Left cardiac atrium (tissue), 4 donors: ENCODE data around the gene CRB1. TPM values are rescaled to one million over a fixed set of nuclear protein-coding genes. Genes with fewer than 3 reads are reported as not detected.

ENCODE experiments used
- ATAC-seq, 2 donors: fragments of 200-7000 bp; cut with Tn5 transposase; one replicate each; pipeline ENCODE4 v1.9.1; 2020; ENCODE audit warnings: mild to moderate bottlenecking in 2 of 2, moderate library complexity in 2 of 2
- DNase-seq: peaks from one replicate; pipeline ENCODE4 v3.0.0-alpha.2; 2020
- intact Hi-C, 2 donors: fragments of 100-400 bp; cut with DNase I; formaldehyde crosslinking; loops; one replicate each; pipeline versions ENCODE4 v1.14.1 to v1.15.1; 2022 to 2023
- total RNA-seq, 2 donors: library from RNA; stranded (reverse); fragmentation: NEBNext Ultra II Directional; extraction: Animal tissue kit (Norgen Biotek cat#: 25700); gene quantifications; one replicate each; pipeline ENCODE4 v1.2.1, GENCODE V29; 2021
- donor health status: DM: no; HTN: yes; CAD: no.
- donor health status: DM: no; HTN: yes; CAD: no; lungs with severe emphysema.
- donor health status: DM: yes; HTN: yes; CAD: no.
- donor health status: Dilated cardiomyopathy.

Gene CRB1
- total RNA-seq, 2 donors from 2014 or later = 0.26 to 0.38 TPM

- intact Hi-C loops = no loop called here
- ATAC-seq (no peak), DNase-seq (no peak)
Measured at GRCh38 chr1:197287863-197288262, 19.8 kb downstream of the CRB1 start.

DNA sequence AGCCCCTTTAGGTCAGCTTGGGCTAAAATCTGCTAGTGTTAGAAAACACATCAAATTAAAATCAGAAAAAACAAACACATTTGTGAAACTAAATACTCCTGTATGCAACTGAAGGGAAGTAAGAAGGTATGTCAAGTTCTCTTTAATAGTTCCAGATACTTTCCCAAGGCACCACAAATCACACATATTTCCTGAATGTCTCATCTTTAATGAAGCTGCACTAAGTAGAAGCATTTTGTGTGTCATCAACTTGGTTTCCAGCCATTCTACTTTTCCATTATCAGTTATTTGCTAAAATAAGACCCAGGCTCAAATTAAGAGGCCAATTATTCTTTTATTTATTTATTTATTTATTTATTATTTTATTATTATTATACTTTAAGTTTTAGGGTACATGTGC is 34.7 kb downstream of the CRB1 start:
- intact Hi-C loops = no loop called here
- ATAC-seq = no peak

DNA sequence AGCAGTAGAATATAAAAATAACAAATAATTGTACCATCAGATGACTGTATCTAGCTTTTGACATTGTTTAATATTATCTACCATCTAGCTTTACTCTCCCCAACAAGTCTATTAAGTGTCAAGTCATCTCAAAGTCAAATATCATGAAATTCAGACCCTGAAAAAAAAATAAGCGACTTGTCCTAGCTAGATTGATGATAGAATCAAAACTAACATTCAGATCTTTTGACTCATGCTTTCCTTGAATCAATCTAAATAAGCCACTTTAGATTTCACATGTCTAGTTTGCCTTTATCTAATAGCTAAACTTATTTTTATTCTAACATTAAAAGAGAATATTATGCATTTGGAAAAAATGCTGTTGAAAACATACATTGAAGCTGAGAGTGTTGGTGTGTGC is 35.4 kb downstream of the CRB1 start:
- no peak for ATAC-seq

More for the DNA sequence above, 34.7 kb downstream of the CRB1 start:
- no peak for DNase-seq

GRCh38 chr1:197304638-197305200 is 36.7 kb downstream of the CRB1 start:
- ATAC-seq (no peak), DNase-seq (no peak)
- intact Hi-C loops = no loop called here

More for the DNA sequence above, 35.4 kb downstream of the CRB1 start:
- DNase-seq = no peak
- intact Hi-C loops = no loop called here

DNA sequence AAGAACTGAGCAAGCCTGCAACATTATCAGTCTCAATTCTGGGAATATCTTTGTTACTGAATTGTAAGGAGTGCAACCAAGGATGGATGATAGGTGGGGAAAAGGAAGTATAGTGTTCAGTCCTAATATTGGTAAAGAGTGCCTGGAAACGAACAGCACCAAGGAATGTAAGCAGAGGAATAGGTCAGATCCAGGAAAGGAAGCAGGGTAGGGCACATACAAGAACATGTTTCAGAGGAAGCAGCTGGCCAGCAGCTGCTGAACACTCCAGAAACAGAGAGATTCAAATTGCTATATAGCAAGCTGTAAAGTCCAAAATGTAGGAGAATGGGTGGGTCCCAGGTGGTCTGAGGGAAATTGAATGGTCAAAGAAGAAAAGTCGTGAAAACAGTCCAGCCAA is 37.9 kb downstream of the CRB1 start:
- DNase-seq (no peak), ATAC-seq (no peak)
- intact Hi-C loops = no loop called here

GRCh38 chr1:197306381-197307062 is 38.5 kb downstream of the CRB1 start:
- no peak for ATAC-seq
- no peak for DNase-seq
- intact Hi-C loops = no loop called here

DNA sequence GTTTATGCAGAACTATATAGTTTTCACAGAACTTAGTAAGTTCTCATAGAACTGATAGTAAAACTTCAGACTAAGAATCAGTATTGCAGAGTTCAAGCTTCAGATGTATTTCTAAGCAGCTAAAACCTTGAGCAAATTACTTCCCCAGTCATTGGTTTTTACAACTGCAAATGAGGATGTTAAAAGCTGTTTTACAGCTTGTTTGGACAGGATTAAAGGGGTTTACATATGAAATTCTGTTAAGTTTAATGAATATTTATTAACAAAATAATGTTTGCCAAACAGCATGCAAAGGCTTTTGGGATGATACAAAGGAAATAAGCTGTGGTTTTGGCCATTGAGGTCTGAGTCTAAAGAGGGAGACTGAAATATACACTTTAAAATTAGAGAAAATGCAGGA is 39.1 kb downstream of the CRB1 start:
- intact Hi-C loops = no loop called here
- ATAC-seq = no peak
- DNase-seq = no peak

GRCh38 chr1:197307551-197307950 is 39.5 kb downstream of the CRB1 start:
- intact Hi-C loops = no loop called here

GRCh38 chr1:197311081-197311480 is 43.0 kb downstream of the CRB1 start:
- no peak for DNase-seq
- ATAC-seq = no peak
- intact Hi-C loops = no loop called here

More at GRCh38 chr1:197307551-197307950, 39.5 kb downstream of the CRB1 start:
- DNase-seq (no peak), ATAC-seq (no peak)

GRCh38 chr1:197312163-197312562 is 44.1 kb downstream of the CRB1 start:
- intact Hi-C loops = no loop called here
- no peak for ATAC-seq
- DNase-seq = no peak

DNA sequence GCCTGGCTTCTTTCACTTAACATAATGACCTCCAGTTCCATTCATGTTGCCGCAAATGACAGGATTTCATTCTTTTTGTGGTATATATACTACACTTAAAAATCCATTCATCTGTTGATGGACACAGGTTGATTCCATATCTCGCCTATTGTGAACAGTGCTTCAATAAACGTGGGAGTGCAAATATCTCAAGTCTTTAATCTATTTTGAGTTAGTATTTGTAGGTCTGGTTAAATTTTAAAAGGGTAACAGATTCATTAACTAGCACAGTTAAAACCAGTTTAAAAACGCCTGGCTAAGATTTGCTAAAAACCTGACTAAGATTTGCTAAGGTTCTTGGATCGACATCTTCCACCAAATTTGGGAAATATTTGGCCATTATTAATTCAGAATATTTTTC is 45.7 kb downstream of the CRB1 start:
- ATAC-seq (no peak), DNase-seq (no peak)
- intact Hi-C loops = no loop called here

- ATAC-seq (no peak), DNase-seq (no peak)
- intact Hi-C loops = no loop called here
Measured at GRCh38 chr1:197314682-197315081, 46.6 kb downstream of the CRB1 start.

- DNase-seq (no peak), ATAC-seq (no peak)
- intact Hi-C loops = no loop called here
Measured at GRCh38 chr1:197319631-197320030, 51.6 kb downstream of the CRB1 start.

- intact Hi-C loops = no loop called here
- ATAC-seq (peak; percentile 56 to 92), DNase-seq (no peak)
Measured at GRCh38 chr1:197320991-197321531, 53.0 kb downstream of the CRB1 start.

GRCh38 chr1:197321811-197322210 is 53.8 kb downstream of the CRB1 start:
- no peak for ATAC-seq
- intact Hi-C loops = no loop called here
- no peak for DNase-seq

DNA sequence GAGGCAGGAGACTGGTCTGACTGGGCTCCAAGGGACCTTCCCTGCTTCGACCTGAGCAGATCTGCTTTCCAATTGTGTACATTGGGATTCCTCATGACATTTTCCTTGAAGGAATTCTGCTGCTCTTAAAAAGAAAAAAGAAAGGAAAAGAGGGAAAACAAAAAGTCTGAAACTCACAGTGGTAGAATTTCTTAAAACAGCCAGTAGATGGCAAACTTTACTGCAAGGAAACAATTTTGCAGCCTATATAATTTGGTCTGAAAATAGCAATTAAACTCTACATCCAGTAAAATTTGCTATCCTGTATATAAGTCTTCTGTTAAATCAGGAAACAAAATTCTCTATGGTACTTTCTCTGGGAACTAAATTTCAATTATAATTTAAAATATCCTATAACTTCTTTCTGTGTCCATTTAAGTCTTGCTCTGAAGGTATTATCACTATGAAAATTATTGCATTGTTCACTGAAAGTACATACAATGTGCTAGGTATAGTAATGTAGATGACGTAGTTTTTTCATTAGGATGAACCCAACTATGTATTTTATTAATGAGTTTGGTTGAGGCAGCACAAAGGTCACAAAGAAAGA is 59.8 kb downstream of the CRB1 start:
- DNase-seq = no peak
- intact Hi-C loops = loop anchor here in 1 of 2 donors (2.0 kb wide), 1 partner anchor 29 kb away; no protein-coding TSS in a partner anchor
- no peak for ATAC-seq

GRCh38 chr1:197330213-197330612 is 62.2 kb downstream of the CRB1 start:
- ATAC-seq = peak; percentile 39 to 50
- no peak for DNase-seq
- intact Hi-C loops = no loop called here

GRCh38 chr1:197331565-197331964 is 63.5 kb downstream of the CRB1 start:
- ATAC-seq (no peak), DNase-seq (no peak)
- intact Hi-C loops = no loop called here

DNA sequence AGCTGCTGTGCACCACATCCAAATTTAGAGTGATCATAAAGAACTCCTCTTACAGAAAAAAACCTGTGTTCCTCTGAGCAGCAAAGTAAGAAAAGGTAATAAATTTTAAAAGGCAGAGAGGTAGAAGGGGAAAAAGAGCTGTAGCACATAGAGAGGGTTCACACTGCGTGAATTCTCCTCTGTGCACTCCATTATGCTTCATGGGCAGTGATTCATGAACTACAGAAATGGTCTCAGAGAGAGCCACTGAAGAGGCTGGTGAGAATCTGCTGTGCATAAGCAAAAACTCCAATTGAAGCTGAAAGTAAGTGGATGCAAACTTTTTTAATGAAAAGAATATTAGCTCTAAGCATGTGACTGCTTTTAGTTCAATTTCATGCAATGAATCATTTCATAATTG is 65.0 kb downstream of the CRB1 start:
- ATAC-seq (no peak), DNase-seq (no peak)
- intact Hi-C loops = no loop called here

GRCh38 chr1:197336571-197336970 is 68.5 kb downstream of the CRB1 start:
- ATAC-seq (no peak), DNase-seq (no peak)
- intact Hi-C loops = no loop called here
